Testis (tissue), 3 donors: ENCODE measurements around the gene MPPE1. TPM values are rescaled to one million over a fixed set of nuclear protein-coding genes. Genes with fewer than 3 reads are reported as not detected.

Experiments used
- DNase-seq: peaks from one replicate; pipeline ENCODE4 v3.0.0-alpha.2; 2019
- H3K27ac ChIP-seq, 2 donors: fragments of 200-600 bp; sonication (generic); one replicate each; pipeline ENCODE4 v1.5.1; 2019
- H3K27me3 ChIP-seq: fragments of 200-600 bp; sonication (generic); one replicate; pipeline ENCODE4 v1.5.1; 2019
- H3K36me3 ChIP-seq: fragments of 200-600 bp; sonication (generic); one replicate; pipeline ENCODE4 v1.5.1; 2017; ENCODE audit warnings: low read depth; ENCODE audit errors: missing control alignments
- H3K4me1 ChIP-seq: fragments of 200-600 bp; sonication (generic); one replicate; pipeline ENCODE4 v1.5.1; 2019
- H3K4me3 ChIP-seq, 2 donors: fragments of 200-600 bp; sonication (generic); one replicate each; pipeline ENCODE4 v1.5.1; 2017 to 2019
- H3K9me3 ChIP-seq: fragments of 200-600 bp; sonication (generic); one replicate; pipeline ENCODE4 v1.5.1; 2017
- CTCF ChIP-seq, 3 experiments: fragments of 450-650 bp in 2 of 3; fragments of 200-600 bp in 1 of 3; sonication (generic) in 1 of 3; IDR thresholded peaks; one replicate each; pipeline ENCODE4 v1.5.1; 2016 to 2019; ENCODE audit warnings: antibody characterized with exemption in 3 of 3, mild to moderate bottlenecking in 2 of 3, moderate library complexity in 1 of 3
- POLR2A ChIP-seq: fragments of 450-650 bp; IDR thresholded peaks from one replicate; pipeline ENCODE4 v1.6.1; 2017; ENCODE audit warnings: antibody characterized with exemption, mild to moderate bottlenecking, moderate library complexity
- WGBS, 2 donors: methylation state at CpG; one replicate each; pipeline ENCODE4 v1.1.5; 2018; 5-methylcytosine and 5-hydroxymethylcytosine counted together
- intact Hi-C: fragments of 100-400 bp; cut with DNase I; formaldehyde crosslinking; loops from one replicate; pipeline ENCODE4 v1.15.1; 2023; ENCODE audit warnings: low total_unique reads
- polyA plus RNA-seq: library from polyadenylated mRNA; stranded (reverse); fragments of 350-450 nt; fragmentation: Illumina TruSeq; extraction: RNeasy Lipid Tissue Mini Kit (QIAGEN cat#74804); gene quantifications from one replicate; pipeline ENCODE4 v1.2.3, GENCODE V29; 2014; ENCODE audit warnings: low read depth, low replicate concordance; ENCODE audit not compliant: insufficient read depth
- total RNA-seq, 2 donors: library from RNA; depleted of rRNA; stranded (reverse); fragments of >200 nt; gene quantifications; one replicate each; pipeline ENCODE4 v1.2.3, GENCODE V29; 2016

The MPPE1 gene
- total and polyA plus RNA-seq, 3 donors from 2014 or later = 28.3 to 37.5 (median 32.8) TPM

- WGBS, 2 donors = 70 to 71% methylated on average over 6 of the region's 6 CpGs
- Histone ChIP-seq H3K36me3 (no peaks in the 10 kb centered on the region), H3K4me3 (no peak overlapping the region), H3K27me3 (no peaks in the 10 kb centered on the region), H3K4me1 (no peaks in the 10 kb centered on the region), H3K27ac (no peak overlapping the region), H3K9me3 (no peaks in the 10 kb centered on the region)
- TF ChIP-seq POLR2A (no peak), CTCF (IDR thresholded peaks at IDR 0.05) (no peak)
- DNase-seq = no peak
- intact Hi-C loops = no loop called here
Measured at GRCh38 chr18:11840493-11840892, 67.6 kb downstream of the MPPE1 start.

- intact Hi-C loops = no loop called here
- DNase-seq = no peak
- Histone ChIP-seq H3K9me3 (no peaks in the 10 kb centered on the region), H3K36me3 (no peaks in the 10 kb centered on the region), H3K4me1 (no peaks in the 10 kb centered on the region), H3K4me3 (no peak overlapping the region), H3K27me3 (no peaks in the 10 kb centered on the region), H3K27ac (no peak overlapping the region)
- TF ChIP-seq POLR2A (no peak), CTCF (IDR thresholded peaks at IDR 0.05) (no peak)
- 89 to 90% methylated on average over 6 of the region's 6 CpGs for WGBS, 2 donors
Measured at GRCh38 chr18:11839556-11839955, 68.6 kb downstream of the MPPE1 start.

GRCh38 chr18:11834772-11835171, 73.3 kb downstream of the MPPE1 start:
- no peaks in the 10 kb centered on the region for H3K9me3 ChIP-seq
- no peak for DNase-seq
- H3K27me3 ChIP-seq = no peaks in the 10 kb centered on the region
- intact Hi-C loops = no loop called here
- no peaks in the 10 kb centered on the region for H3K36me3 ChIP-seq
- TF ChIP-seq POLR2A (no peak), CTCF (IDR thresholded peaks at IDR 0.05) (no peak)
- H3K4me1 ChIP-seq = no peaks in the 10 kb centered on the region
- H3K27ac ChIP-seq = no peak overlapping the region
- no peak overlapping the region for H3K4me3 ChIP-seq
- WGBS, 2 donors = 66 to 71% methylated on average over 5 of the region's 5 CpGs

Other genes with a start within 250 kb of the MPPE1 start
- gene GNAL, start 219.1 kb downstream of the MPPE1 start, total RNA-seq = 10 to 100 TPM; 12.1 to 12.8 TPM
- gene GNAL, start 219.1 kb downstream of the MPPE1 start, polyA plus RNA-seq = 11.6 TPM
- gene CHMP1B, start 56.9 kb downstream of the MPPE1 start, total RNA-seq = 10 to 100 TPM; 39.1 to 50.0 TPM
- gene CHMP1B, start 56.9 kb downstream of the MPPE1 start, polyA plus RNA-seq = 32.8 TPM
- gene IMPA2, start 73.2 kb upstream of the MPPE1 start, total RNA-seq = 10 to 100 TPM; 16.6 to 21.3 TPM
- 16.7 TPM for gene IMPA2, start 73.2 kb upstream of the MPPE1 start, polyA plus RNA-seq
- gene ANKRD62, start 185.5 kb upstream of the MPPE1 start, total RNA-seq = 10 to 100 TPM; 25.5 to 56.8 TPM
- 2.8 TPM for gene ANKRD62, start 185.5 kb upstream of the MPPE1 start, polyA plus RNA-seq